NCI-H774 (cell line): ENCODE measurements around the gene HERC6.
"Not testable (repeated sequence)": the region's sequence is repeated elsewhere in the genome, so short reads cannot be mapped to it uniquely, and the experiment has no call there.

Experiments
- DNase-seq: peaks from one replicate; lab custom pipeline; 2025; lab: John Stamatoyannopoulos, UW

HERC6 gene

GRCh38 chr4:88378691-88379559 is at the start of gene HERC6:
Gene HERC6 (plus strand): TSS chr4:88378852. CDS start chr4:88378922, 70 bp downstream.
- DNase-seq: peak; percentile 58

- no peak for DNase-seq
These were observed 44.8 kb upstream of the HERC6 start for GRCh38 chr4:88333741-88334405.

GRCh38 chr4:88335092-88335665 is 43.5 kb upstream of the HERC6 start:
- DNase-seq: peak; percentile 2

GRCh38 chr4:88341227-88342192 is 37.1 kb upstream of the HERC6 start:
- DNase-seq: peak; percentile 22

- DNase-seq: not testable (repeated sequence)
These were observed 31.8 kb upstream of the HERC6 start for GRCh38 chr4:88346902-88347301.

- not testable (repeated sequence) for DNase-seq
These were observed 29.9 kb upstream of the HERC6 start for GRCh38 chr4:88348761-88349160.

- DNase-seq: no peak
These were observed 27.9 kb upstream of the HERC6 start for GRCh38 chr4:88350786-88351185.

GRCh38 chr4:88352062-88352740 is 26.5 kb upstream of the HERC6 start:
- no peak for DNase-seq

GRCh38 chr4:88353324-88353723 is 25.3 kb upstream of the HERC6 start:
- DNase-seq: no peak

GRCh38 chr4:88356771-88357170 is 21.9 kb upstream of the HERC6 start:
- no peak for DNase-seq

- DNase-seq: no peak
These were observed 21.4 kb upstream of the HERC6 start for GRCh38 chr4:88357262-88357661.

- no peak for DNase-seq
These were observed 19.1 kb upstream of the HERC6 start for GRCh38 chr4:88359558-88359957.

GRCh38 chr4:88360256-88360655 is 18.4 kb upstream of the HERC6 start:
- DNase-seq: no peak

- DNase-seq: no peak
These were observed 17.9 kb upstream of the HERC6 start for GRCh38 chr4:88360791-88361190.

- not testable (repeated sequence) for DNase-seq
These were observed 17.4 kb upstream of the HERC6 start for GRCh38 chr4:88361217-88361773.

GRCh38 chr4:88366460-88366859 is 12.2 kb upstream of the HERC6 start:
- no peak for DNase-seq

GRCh38 chr4:88367826-88368225 is 10.8 kb upstream of the HERC6 start:
- no peak for DNase-seq

GRCh38 chr4:88369180-88369812 is 9.4 kb upstream of the HERC6 start:
- DNase-seq: not testable (repeated sequence)

GRCh38 chr4:88381123-88381522 is 2.5 kb downstream of the HERC6 start:
- DNase-seq: no peak

GRCh38 chr4:88382621-88383020 is 4.0 kb downstream of the HERC6 start:
- DNase-seq: no peak
